Stimulated activated CD8-positive, alpha-beta memory T cell treated with anti-CD3 and anti-CD28 coated beads, Interleukin-4, amount 100 ng/mL, for 1 hour (primary cell): ENCODE measurements around the gene MGRN1.

Source experiments
- DNase-seq, 2 donors: peaks; one replicate each; pipeline ENCODE4 v3.0.0-alpha.2; 2020; ENCODE audit warnings: low read depth in 2 of 2, low spot score in 1 of 2

Gene MGRN1

GRCh38 chr16:4685776-4686496 is 61.3 kb downstream of the MGRN1 start:
- no peak for DNase-seq

- DNase-seq, result no peak
Observed at GRCh38 chr16:4686497-4687210, 62.0 kb downstream of the MGRN1 start.

GRCh38 chr16:4687416-4687815 is 62.8 kb downstream of the MGRN1 start:
- no peak for DNase-seq

- DNase-seq, result no peak
Observed at GRCh38 chr16:4687946-4688673, 63.5 kb downstream of the MGRN1 start.

GRCh38 chr16:4688674-4689045 is 64.0 kb downstream of the MGRN1 start:
- no peak for DNase-seq

- no peak for DNase-seq
Observed at GRCh38 chr16:4689091-4689671, 64.6 kb downstream of the MGRN1 start.

GRCh38 chr16:4689864-4690704 is 65.5 kb downstream of the MGRN1 start:
- DNase-seq, result no peak

- no peak for DNase-seq
Observed at GRCh38 chr16:4690946-4691665, 66.5 kb downstream of the MGRN1 start.

GRCh38 chr16:4691666-4692412 is 67.2 kb downstream of the MGRN1 start:
- DNase-seq, result no peak

- no peak for DNase-seq
Observed at GRCh38 chr16:4692460-4693295, 68.1 kb downstream of the MGRN1 start.

GRCh38 chr16:4693296-4693955 is 68.8 kb downstream of the MGRN1 start, which contains the start of gene NUDT16L1:
Gene NUDT16L1 (plus strand): TSS chr16:4693562. CDS start chr16:4693727, 165 bp downstream.
- DNase-seq, result peak; percentile 89 to 94

- no peak for DNase-seq
Observed at GRCh38 chr16:4693956-4694641, 69.5 kb downstream of the MGRN1 start.

- DNase-seq, result no peak
Observed at GRCh38 chr16:4694642-4695451, 70.2 kb downstream of the MGRN1 start.

GRCh38 chr16:4695473-4696171 is 71.0 kb downstream of the MGRN1 start:
- no peak for DNase-seq

- no peak for DNase-seq
Observed at GRCh38 chr16:4696172-4696904, 71.7 kb downstream of the MGRN1 start.
